K562 (cell line): ENCODE measurements around the gene COX14. TPM values are rescaled to one million over a fixed set of nuclear protein-coding genes. Genes with fewer than 3 reads are reported as not detected.

Source experiments
- ATAC-seq: fragments of 200-7000 bp; cut with Tn5 transposase; 3 replicates; pipeline ENCODE4 v1.9.1; 2020; ENCODE audit warnings: moderate library complexity
- BruUV-seq: library from RNA; stranded (reverse); fragments of 400-500 nt; replicated peaks from 2 replicates; lab custom pipeline; 2021; lab: Mats Ljungman, UMichigan
- CTCF ChIA-PET: fragments of 300-600 bp; formaldehyde crosslinking; extraction: SDS; loops from one replicate; lab custom pipeline; 2021; ENCODE audit warnings: low intra/inter-chr PET ratio; lab: Yijun Ruan, JAX
- POLR2A ChIA-PET: fragments of 300-600, 350-650 bp; sonication (Branson Sonifier 250); formaldehyde crosslinking; extraction: SDS; loops from one replicate; lab custom pipeline; 2021; ENCODE audit warnings: antibody characterized with exemption, inconsistent platforms; lab: Yijun Ruan, JAX
- DNase-seq, 4 experiments: peaks; one replicate each; pipeline versions ENCODE4 v3.0.0 to v3.0.0-alpha.2; 2011 to 2018; ENCODE audit warnings: low spot score in 3 of 4, mixed read lengths in 3 of 4; ENCODE audit errors: extremely low read depth in 1 of 4
- FAIRE-seq: peaks from 2 replicates; lab custom pipeline; 2011; peaks lifted over from hg19 to GRCh38; lab: Jason Lieb, UNC
- H2AFZ ChIP-seq: 2 replicates; pipeline ENCODE4 v1.6.0; 2011; ENCODE audit warnings: low read depth, low read length, control low read depth, inconsistent platforms
- H3K27ac ChIP-seq: fragments of 200-600 bp; 3 replicates; pipeline ENCODE4 v1.8.0; 2011; ENCODE audit warnings: low read depth, mild to moderate bottlenecking, control low read depth, inconsistent platforms, low read length, moderate library complexity, mixed read lengths; ENCODE audit errors: extremely low read depth
- H3K27me3 ChIP-seq, 2 experiments: fragments of 300-600 bp in 1 of 2; 2 replicates in 1 of 2; 3 replicates in 1 of 2; pipeline versions ENCODE4 v1.6.0 to v1.8.0; 2011; ENCODE audit warnings: inconsistent platforms in 2 of 2, low read length in 2 of 2, mild to moderate bottlenecking in 1 of 2, mixed read lengths in 1 of 2, moderate library complexity in 1 of 2; ENCODE audit not compliant: control insufficient read depth in 2 of 2, insufficient read depth in 2 of 2
- H3K36me3 ChIP-seq: fragments of 300-600 bp; 3 replicates; pipeline ENCODE4 v1.8.0; 2011; ENCODE audit warnings: mild to moderate bottlenecking, low read length, inconsistent platforms; ENCODE audit not compliant: control insufficient read depth, insufficient read depth
- H3K4me1 ChIP-seq, 2 experiments: fragments of 200-600 bp in 1 of 2; replicated peaks in 1 of 2; 2 replicates in 1 of 2; 3 replicates in 1 of 2; pipeline versions ENCODE4 v1.5.1 to v1.8.0; 2011; ENCODE audit warnings: inconsistent platforms in 2 of 2, low read length in 2 of 2, mild to moderate bottlenecking in 1 of 2, mixed read lengths in 1 of 2, moderate library complexity in 1 of 2; ENCODE audit not compliant: control insufficient read depth in 2 of 2, insufficient read depth in 2 of 2
- H3K4me2 ChIP-seq: 2 replicates; pipeline ENCODE4 v1.6.1; 2011; ENCODE audit warnings: low read length, control low read depth, inconsistent platforms, mixed read lengths; ENCODE audit not compliant: insufficient read depth
- H3K4me3 ChIP-seq: fragments of 200-600 bp; sonication (generic), shearing (Covaris generic); 2 replicates; pipeline ENCODE4 v1.5.1; 2016; ENCODE audit warnings: control low read depth, inconsistent platforms
- H3K79me2 ChIP-seq: fragments of 200-600 bp; 3 replicates; pipeline ENCODE4 v1.8.0; 2011; ENCODE audit warnings: low read length, inconsistent platforms; ENCODE audit not compliant: control insufficient read depth, insufficient read depth
- H3K9ac ChIP-seq, 2 experiments: 2 replicates each; pipeline versions ENCODE4 v1.6.0 to v1.6.1; 2011; ENCODE audit warnings: low read depth in 2 of 2, low read length in 2 of 2, control low read depth in 1 of 2, inconsistent platforms in 1 of 2, mild to moderate bottlenecking in 1 of 2, mixed read lengths in 1 of 2; ENCODE audit not compliant: insufficient read depth in 1 of 2
- H3K9me1 ChIP-seq: one replicate; pipeline ENCODE4 v1.6.0; 2011; ENCODE audit warnings: inconsistent platforms, mild to moderate bottlenecking, low read length, moderate library complexity; ENCODE audit not compliant: control insufficient read depth, insufficient read depth
- H3K9me3 ChIP-seq: replicated peaks from 2 replicates; pipeline ENCODE4 v1.5.1; 2011; ENCODE audit warnings: low read depth, low read length, inconsistent platforms; ENCODE audit not compliant: control insufficient read depth, insufficient read depth
- H4K20me1 ChIP-seq: replicated peaks from 2 replicates; pipeline ENCODE4 v1.6.1; 2011; ENCODE audit warnings: low read length, inconsistent platforms, mixed read lengths; ENCODE audit not compliant: control insufficient read depth, insufficient read depth
- CREB1 ChIP-seq, 2 experiments: sonication (generic) in 1 of 2; formaldehyde crosslinking in 1 of 2; IDR thresholded peaks; 2 replicates each; pipeline versions ENCODE4 v1.6.1 to v1.8.0; 2012 to 2022; ENCODE audit warnings: inconsistent platforms in 1 of 2, mild to moderate bottlenecking in 1 of 2, missing genetic modification reagents in 1 of 2, moderate library complexity in 1 of 2
- GTF2E2 ChIP-seq: fragments of 200-800 bp; sonication (Bioruptor generic); IDR thresholded peaks from 2 replicates; pipeline ENCODE4 v1.6.1; 2016; ENCODE audit warnings: missing genetic modification characterization, missing compliant biosample characterization
- ID3 ChIP-seq, 2 experiments: fragments of 250-450 bp in 1 of 2; fragments of 450-650 bp in 1 of 2; sonication (Bioruptor Pico) in 1 of 2; IDR thresholded peaks; 2 replicates each; pipeline versions ENCODE4 v1.6.1 to v1.8.0; 2016 to 2021; ENCODE audit warnings: mild to moderate bottlenecking in 2 of 2, moderate library complexity in 2 of 2, missing compliant biosample characterization in 1 of 2, missing genetic modification characterization in 1 of 2
- PTTG1 ChIP-seq: fragments of 450-650 bp; IDR thresholded peaks from 2 replicates; pipeline ENCODE4 v1.6.1; 2016; ENCODE audit warnings: low read depth, mild to moderate bottlenecking, missing genetic modification characterization, missing compliant biosample characterization
- RBM15 ChIP-seq: fragments of 200-400 bp; formaldehyde crosslinking; IDR thresholded peaks from 2 replicates; pipeline ENCODE4 v1.6.1; 2018; ENCODE audit warnings: mild to moderate bottlenecking, low read length, moderate library complexity; ENCODE audit not compliant: insufficient read depth
- ZBED1 ChIP-seq: IDR thresholded peaks from 2 replicates; pipeline ENCODE4 v1.6.1; 2014
- ZNF165 ChIP-seq: fragments of 250-450 bp; sonication (Bioruptor Pico); IDR thresholded peaks from 2 replicates; pipeline ENCODE4 v1.4.0; 2020; ENCODE audit warnings: borderline replicate concordance
- ZNF77 ChIP-seq: fragments of 250-450 bp; sonication (Bioruptor Pico); IDR thresholded peaks from 2 replicates; pipeline ENCODE4 v1.5.0; 2020
- WGBS: fragments of 100-300 bp; shearing (Covaris generic); methylation state at CpG from one replicate; pipeline ENCODE4 v1.1.6; 2016; ENCODE audit warnings: low coverage, mixed read lengths; ENCODE audit not compliant: insufficient coverage; ENCODE audit errors: missing lambda C conversion rate; 5-methylcytosine and 5-hydroxymethylcytosine counted together
- in situ Hi-C: fragments of 300-500 bp; cut with MboI; formaldehyde crosslinking; loops from 4 replicates; pipeline ENCODE4 v1.15.0; 2018; ENCODE audit warnings: inconsistent platforms, mixed read lengths
- intact Hi-C: fragments of 100-400 bp; cut with micrococcal nuclease; formaldehyde crosslinking; loops from 2 replicates; pipeline ENCODE4 v1.14.2; 2022
- polyA plus RNA-seq, 8 experiments: library from polyadenylated mRNA; depleted of rRNA in 4 of 8; stranded (reverse) in 5 of 8; unstranded in 3 of 8; fragments of >200 nt; fragmentation: Nextera tagmentation in 2 of 8; fragmentation: Illumina TruSeq in 1 of 8; extraction: Ambion mirVana in 2 of 8; extraction: Trizol in 1 of 8; gene quantifications; 2 replicates each; pipeline versions ENCODE4 v1.2.1 to v1.2.3, GENCODE V29; 2011 to 2014; ENCODE audit warnings: inconsistent platforms in 1 of 8, missing spikeins in 1 of 8
- total RNA-seq, 7 experiments: library from RNA; depleted of rRNA in 6 of 7; stranded (reverse); fragments of >200 nt in 6 of 7; fragmentation: Illumina TruSeq in 2 of 7; extraction: Trizol in 2 of 7; gene quantifications; 2 replicates each; pipeline versions ENCODE4 v1.2.1 to v1.2.3, GENCODE V29; 2011 to 2021; ENCODE audit warnings: low replicate concordance in 1 of 7
- TF ChIP-seq, protein P1 (sequence below): sonication (generic); formaldehyde crosslinking; IDR thresholded peaks from 2 replicates; pipeline ENCODE4 v1.9.0; 2022; ENCODE audit warnings: mild to moderate bottlenecking, missing genetic modification reagents

The COX14 gene
- total and polyA plus RNA-seq, 9 of the 15 experiments (the other 6 are each of a cell fraction or from before 2014, with no cell fraction given) = 44.4 to 269 (median 53.4) TPM

- no peaks in the 10 kb centered on the region; the same call in 2 of the 3 replicates for H3K79me2 ChIP-seq
- TF ChIP-seq ZNF77 (CRISPR knock-in tag) (no peak), PTTG1 (tag) (no peak), ZNF165 (no peak), ZBED1 (no peak), ID3 (CRISPR knock-in tag; IDR thresholded peaks at IDR 0.05) (no peak), ID3 (tag; IDR thresholded peaks at IDR 0.05) (no peak), RBM15 (no peak), GTF2E2 (tag) (no peak), CREB1 (IDR thresholded peaks at IDR 0.05) (no peak), CREB1 (CRISPR knock-in tag; IDR thresholded peaks at IDR 0.05) (no peak)
- TF ChIP-seq, protein P1, sequence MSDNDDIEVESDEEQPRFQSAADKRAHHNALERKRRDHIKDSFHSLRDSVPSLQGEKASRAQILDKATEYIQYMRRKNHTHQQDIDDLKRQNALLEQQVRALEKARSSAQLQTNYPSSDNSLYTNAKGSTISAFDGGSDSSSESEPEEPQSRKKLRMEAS (CRISPR knock-in tag) = no peak
- ChIA-PET POLR2A (interaction anchor here (1.2 to 2.1 kb wide), 2 partner anchors 11 to 13 kb away, joined by 3 to 8 read pairs; partner anchors contain the start of gene COX14), CTCF (no interaction called here)
- no peaks in the 10 kb centered on the region for H3K27me3 ChIP-seq
- H3K36me3 ChIP-seq = peaks cover 49% of the 10 kb centered on the region; the same call in 2 of the 3 replicates
- no peak overlapping the region for H3K27ac ChIP-seq
- H3K9ac ChIP-seq = no peak overlapping the region
- DNase-seq (no peak), FAIRE-seq (no peak), ATAC-seq (no peak)
- BruUV-seq = no TSS peak
- no peaks in the 10 kb centered on the region; the same call in 1 of the 2 replicates for H3K9me3 ChIP-seq
- H4K20me1 ChIP-seq = no peaks in the 10 kb centered on the region
- in situ Hi-C loops = no loop called here
- intact Hi-C loops = no loop called here
- no peaks in the 10 kb centered on the region for H3K4me1 ChIP-seq
- no peaks in the 10 kb centered on the region for H3K9me1 ChIP-seq
- no peak overlapping the region for H3K4me3 ChIP-seq
- H3K4me2 ChIP-seq = no peak overlapping the region
- no peak overlapping the region for H2AFZ ChIP-seq
- WGBS = 68% methylated on average over 2 of the region's 2 CpGs
These were observed 11.2 kb downstream of the COX14 start for GRCh38 chr12:50123203-50123602.
